ENCODE results near the gene RNF220.
"Not testable (repeated sequence)": the region's sequence is repeated elsewhere in the genome, so short reads cannot be mapped to it uniquely, and the experiment has no call there.

Gene RNF220

DNA sequence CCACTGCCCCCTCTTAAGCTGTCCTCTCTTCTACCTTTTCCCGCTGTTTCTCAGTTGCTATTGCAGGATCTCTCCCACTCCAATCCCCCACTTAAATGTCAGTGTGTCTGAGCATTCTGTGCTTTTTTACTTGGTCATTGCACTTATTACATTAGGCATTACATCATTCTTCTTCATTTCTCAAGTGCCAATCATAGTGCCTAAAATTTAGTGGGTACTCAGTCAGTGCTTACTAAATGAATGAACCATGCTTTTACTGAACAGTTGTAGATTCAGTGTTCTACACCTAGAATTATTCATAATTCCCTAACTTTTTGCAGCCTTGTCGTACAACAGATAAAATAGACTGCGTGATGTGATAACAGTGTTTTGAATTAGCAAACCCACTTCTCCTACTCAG lies 288.8 kb downstream of the RNF220 start:
- no peak overlapping the region for H3K4me3 ChIP-seq
- TF ChIP-seq, protein P1, sequence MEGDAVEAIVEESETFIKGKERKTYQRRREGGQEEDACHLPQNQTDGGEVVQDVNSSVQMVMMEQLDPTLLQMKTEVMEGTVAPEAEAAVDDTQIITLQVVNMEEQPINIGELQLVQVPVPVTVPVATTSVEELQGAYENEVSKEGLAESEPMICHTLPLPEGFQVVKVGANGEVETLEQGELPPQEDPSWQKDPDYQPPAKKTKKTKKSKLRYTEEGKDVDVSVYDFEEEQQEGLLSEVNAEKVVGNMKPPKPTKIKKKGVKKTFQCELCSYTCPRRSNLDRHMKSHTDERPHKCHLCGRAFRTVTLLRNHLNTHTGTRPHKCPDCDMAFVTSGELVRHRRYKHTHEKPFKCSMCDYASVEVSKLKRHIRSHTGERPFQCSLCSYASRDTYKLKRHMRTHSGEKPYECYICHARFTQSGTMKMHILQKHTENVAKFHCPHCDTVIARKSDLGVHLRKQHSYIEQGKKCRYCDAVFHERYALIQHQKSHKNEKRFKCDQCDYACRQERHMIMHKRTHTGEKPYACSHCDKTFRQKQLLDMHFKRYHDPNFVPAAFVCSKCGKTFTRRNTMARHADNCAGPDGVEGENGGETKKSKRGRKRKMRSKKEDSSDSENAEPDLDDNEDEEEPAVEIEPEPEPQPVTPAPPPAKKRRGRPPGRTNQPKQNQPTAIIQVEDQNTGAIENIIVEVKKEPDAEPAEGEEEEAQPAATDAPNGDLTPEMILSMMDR (IDR thresholded peaks at IDR 0.05) = no peak
- DNase-seq (ENCODE audit: low spot score) = no peak
- no peak overlapping the region for H3K27ac ChIP-seq

DNA sequence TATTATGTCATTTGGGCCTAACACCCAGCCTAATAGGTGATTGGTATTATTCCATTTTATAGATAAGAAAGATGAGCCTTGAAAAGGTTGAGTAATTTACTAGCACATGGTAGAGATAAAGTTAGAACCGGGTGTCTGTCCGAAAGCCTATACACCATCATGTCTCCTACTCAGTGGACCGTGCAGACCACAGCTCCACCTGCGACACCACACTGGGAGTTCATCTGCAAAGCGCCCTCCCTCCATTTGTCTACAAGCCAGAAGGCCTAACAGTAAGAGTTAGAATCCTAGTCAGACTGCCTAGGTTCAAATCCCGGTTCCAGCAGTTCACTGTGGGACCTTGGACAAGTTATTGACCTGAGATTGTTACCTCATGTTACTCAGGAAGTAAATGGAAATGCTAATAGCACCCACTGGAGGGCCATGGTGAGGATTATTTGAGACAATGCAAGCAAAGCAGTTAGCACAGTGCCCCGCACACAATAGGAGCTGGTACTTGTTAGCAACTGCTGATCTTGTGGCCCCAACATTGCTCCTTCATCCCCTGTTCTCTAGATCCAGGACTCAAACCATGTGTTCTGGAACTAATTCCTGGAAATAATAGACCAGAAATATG lies 289.9 kb downstream of the RNF220 start:
- TF ChIP-seq, protein P1 (IDR thresholded peaks at IDR 0.05) = no peak
- DNase-seq (ENCODE audit: low spot score) = no peak
- Histone ChIP-seq H3K27ac (no peak overlapping the region), H3K4me3 (no peak overlapping the region)

DNA sequence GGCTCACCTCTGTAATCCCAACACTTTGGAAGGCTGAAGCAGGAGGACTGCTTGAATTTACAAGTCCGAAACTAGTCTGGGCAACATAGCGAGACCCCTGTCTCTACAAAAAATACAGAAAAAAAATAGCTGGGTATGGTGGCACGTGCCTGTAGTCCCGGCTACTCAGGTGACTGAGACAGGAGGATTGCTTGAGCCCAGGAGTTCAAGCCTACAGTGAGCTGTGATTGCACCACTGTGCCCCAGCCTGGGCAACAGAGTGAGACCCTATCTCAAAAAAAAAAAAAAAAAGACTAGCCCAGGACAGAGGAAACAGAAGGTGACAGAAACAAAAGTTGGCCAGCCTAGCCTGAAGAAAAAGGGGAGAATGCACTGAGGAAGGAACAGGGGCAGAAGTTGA lies 290.6 kb downstream of the RNF220 start:
- TF ChIP-seq, protein P1 (IDR thresholded peaks at IDR 0.05) = no peak
- Histone ChIP-seq H3K27ac (no peak overlapping the region), H3K4me3 (no peak overlapping the region)
- no peak for DNase-seq (ENCODE audit: low spot score)

DNA sequence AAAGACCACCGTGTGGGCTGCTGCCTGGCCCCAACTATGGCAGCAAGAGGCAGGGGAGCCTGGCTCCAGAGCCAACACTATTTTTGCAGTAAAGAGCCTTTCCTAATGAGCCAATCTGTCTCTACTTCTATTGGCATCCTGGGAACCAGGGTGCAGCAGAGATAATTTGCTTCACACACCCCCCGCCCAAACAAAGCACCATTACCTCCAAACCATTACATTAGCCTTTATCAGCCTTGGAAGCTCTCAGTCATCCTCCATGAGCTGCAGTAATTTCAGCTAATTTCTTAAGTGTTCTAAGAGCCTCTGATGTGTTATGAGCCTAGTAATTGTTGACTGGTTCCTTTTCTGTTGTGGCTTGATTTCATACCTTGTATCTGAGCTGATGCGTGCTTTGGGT lies 291.0 kb downstream of the RNF220 start:
- no peak for DNase-seq (ENCODE audit: low spot score)
- no peak overlapping the region for H3K4me3 ChIP-seq
- H3K27ac ChIP-seq = no peak overlapping the region
- TF ChIP-seq, protein P1 (IDR thresholded peaks at IDR 0.05) = no peak

DNA sequence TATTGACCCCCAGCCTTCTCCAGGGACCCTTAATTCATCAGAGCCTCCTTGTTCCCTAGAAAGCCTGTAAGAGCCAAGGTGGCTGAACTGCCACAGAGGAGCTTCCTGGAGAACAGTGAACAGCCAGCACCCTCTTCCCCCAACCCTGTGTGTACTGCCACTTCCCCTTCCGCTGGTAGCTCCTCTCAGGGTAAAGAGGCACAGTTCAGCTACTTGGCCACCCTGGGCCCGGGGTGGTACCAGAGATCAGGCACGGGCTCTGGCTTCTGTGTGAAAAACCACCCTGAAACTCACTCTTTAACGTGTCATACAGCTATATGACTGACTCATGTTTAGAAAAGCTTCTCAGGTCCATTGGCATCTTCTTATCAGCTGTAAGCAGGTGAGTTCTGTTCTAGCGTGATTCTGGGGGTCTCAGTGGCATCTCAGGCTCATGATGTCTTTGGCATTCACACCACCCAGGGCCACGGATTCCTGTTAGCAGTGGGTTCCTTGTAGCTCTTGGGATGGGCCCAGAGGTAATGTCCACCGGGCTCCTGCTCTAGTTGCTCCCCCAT lies 291.8 kb downstream of the RNF220 start:
- DNase-seq (ENCODE audit: low spot score) = no peak
- H3K4me3 ChIP-seq = no peak overlapping the region
- TF ChIP-seq, protein P1 (IDR thresholded peaks at IDR 0.05) = no peak
- H3K27ac ChIP-seq = no peak overlapping the region

DNA sequence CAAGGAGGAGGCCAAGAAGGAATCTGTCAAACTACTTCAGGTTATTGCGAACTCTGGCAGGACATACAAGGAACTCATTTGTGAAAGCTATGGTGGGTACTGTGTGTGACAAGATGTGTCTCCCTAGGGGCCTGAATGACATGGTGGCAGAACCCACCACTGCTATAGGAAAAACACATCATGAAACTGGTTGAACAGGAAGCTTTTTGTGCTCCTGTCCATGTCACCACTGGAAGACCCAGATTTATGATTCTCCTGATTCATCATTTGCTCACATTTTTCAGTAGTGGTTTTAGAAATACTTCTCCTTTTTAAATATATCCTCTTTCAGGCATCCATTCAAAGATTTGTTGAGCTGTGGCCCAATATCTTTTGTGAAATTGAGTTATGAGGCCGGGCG lies 293.1 kb downstream of the RNF220 start:
- TF ChIP-seq, protein P1 (IDR thresholded peaks at IDR 0.05) = no peak

DNA sequence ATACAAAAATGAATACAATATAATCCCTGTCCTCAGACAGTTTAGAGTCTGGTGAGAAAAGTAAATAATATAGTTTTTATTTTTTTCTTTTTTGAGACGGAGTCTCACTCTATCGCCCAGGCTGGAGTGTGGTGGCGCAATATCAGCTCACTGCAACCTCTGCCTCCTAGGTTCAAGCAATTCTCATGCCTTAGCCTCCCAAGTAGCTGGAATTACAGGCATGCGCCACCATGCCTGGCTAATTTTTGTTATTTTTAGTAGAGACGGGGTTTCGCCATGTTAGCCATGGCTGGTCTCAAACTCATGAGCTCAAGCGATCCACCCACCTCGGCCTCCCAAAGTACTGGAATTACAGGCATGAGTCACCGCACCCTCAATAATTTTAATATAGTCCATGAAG lies 294.3 kb downstream of the RNF220 start:
- DNase-seq (ENCODE audit: low spot score); H3K27ac ChIP-seq; H3K4me3 ChIP-seq: not testable (repeated sequence)

More for the DNA sequence above, 293.1 kb downstream of the RNF220 start:
- no peak overlapping the region for H3K4me3 ChIP-seq
- H3K27ac ChIP-seq = no peak overlapping the region
- no peak for DNase-seq (ENCODE audit: low spot score)

All from coronary artery (tissue), 2 donors.